Skin epidermis (tissue), 12 donors: Measurements from ENCODE around the gene SNCA.

Experiments used
- H3K27ac ChIP-seq, 21 experiments: fragments of 200-600 bp; sonication (generic) in 11 of 21; one replicate each; pipeline ENCODE4 v1.5.0; 2020; ENCODE audit warnings: mild to moderate bottlenecking in 3 of 21, inconsistent platforms in 2 of 21, moderate library complexity in 2 of 21
- H3K4me3 ChIP-seq, 7 experiments: fragments of 200-600 bp; sonication (generic) in 2 of 7; one replicate each; pipeline ENCODE4 v1.5.0; 2020; ENCODE audit warnings: inconsistent platforms in 2 of 7, mild to moderate bottlenecking in 2 of 7, moderate library complexity in 1 of 7

The SNCA gene

DNA sequence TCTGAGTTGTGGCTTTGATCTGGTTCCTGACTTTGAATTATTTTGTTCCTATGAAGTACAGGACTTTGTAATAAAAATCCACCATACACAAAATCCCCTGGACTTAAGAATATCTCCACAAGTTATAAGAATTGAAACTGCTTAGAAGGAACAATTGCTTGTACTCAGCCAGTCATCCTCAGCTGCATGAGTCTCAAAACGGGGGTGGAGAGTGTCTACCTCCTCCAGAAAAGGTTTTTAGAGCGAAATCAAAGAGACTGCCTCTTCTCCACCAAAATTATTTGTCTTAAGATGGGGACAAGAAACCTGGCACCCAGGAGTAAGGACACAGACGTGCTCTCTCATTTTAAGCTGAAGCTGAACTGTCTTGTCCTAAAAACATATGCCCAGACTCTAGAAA is 74.7 kb downstream of the SNCA start:
- Histone ChIP-seq H3K4me3 (no peak overlapping the region), H3K27ac (no peak overlapping the region)

DNA sequence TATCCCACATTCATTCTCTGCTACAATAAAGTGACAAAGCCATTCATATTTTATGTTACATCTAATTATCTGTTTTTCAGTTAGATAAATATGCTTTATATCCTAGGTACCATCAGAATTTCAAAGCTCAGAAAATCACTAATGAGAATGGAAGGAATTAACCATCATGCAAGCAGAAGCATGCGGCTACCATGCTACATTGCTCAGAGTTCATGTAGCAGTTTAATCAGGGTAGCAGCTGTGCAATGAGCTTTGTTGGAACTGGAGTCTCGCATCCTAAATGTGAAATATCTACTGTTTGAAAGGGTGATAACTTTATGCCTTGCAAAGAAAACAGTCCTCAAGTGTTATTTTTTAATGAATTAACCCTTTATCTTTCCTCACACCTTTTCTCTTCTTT is 77.5 kb downstream of the SNCA start:
- no peak overlapping the region for H3K27ac ChIP-seq

DNA sequence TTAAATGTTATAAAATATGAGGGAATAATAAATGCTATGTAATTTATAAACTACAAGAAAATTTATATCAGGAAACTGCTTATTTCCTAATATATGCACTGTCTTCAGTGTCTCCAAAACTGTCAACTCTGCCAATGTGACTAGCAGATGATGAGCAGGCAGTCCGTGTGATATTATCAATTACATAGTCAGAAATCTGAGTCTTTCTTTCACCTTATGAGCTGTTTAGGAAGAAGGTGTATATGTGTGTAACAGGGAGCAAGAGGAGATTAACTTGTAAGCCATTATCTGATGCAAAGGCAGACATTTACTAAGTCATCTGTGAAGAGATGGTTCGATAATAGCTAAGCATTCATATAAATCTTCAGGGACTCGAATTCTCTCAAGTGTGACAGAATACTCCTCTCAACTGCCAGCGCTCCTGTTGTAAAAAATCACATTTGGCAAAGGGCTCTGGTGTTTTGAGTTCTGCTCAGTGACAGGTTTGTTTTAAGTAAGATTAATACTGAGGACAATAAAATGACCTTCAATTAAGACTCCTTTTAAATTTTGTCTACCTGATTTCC is 79.7 kb downstream of the SNCA start:
- Histone ChIP-seq H3K4me3 (no peak overlapping the region), H3K27ac (peak overlapping the region in 1 of 21 experiments; percentile 6)

More for the DNA sequence above, 77.5 kb downstream of the SNCA start:
- no peak overlapping the region for H3K4me3 ChIP-seq

DNA sequence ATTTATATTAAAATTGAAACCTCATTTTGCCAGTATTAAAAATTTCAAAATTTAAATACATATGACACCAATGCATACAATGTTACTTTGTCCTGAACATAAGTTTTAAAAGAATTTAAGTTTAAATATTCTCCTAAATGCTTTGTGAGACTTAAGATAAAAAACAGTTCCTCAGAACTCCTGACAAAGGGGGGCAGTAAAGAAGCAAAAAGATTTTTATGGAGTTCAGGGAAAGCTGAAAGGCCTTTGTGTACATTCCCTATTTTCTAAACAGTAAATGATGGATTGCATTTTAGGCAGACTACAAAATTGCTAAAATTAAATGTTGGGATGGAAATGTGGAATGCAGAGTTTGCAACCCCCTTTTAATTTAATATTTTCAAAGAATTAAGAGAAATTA is 81.7 kb downstream of the SNCA start:
- Histone ChIP-seq H3K4me3 (no peak overlapping the region), H3K27ac (no peak overlapping the region)

DNA sequence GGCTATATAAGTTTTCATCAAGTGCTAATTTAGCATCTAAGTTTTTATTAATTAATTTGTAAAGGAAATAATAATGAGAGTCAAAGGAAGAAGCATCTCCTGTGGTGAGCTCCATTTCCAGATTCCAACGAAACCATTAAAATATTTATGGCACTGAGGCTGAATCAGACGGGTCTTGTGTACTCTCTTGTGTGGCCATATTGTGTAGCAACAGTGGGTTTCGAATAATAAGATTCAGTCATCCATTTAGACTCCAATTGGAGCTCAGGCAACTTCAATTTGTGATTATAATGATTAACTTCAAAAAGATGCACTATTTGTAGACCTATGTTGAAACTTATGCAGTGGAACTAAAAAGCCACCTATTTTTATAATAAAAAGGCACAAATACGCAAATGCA is 82.4 kb downstream of the SNCA start:
- H3K4me3 ChIP-seq = no peak overlapping the region
- peak overlapping the region in 1 of 21 experiments; percentile 47 for H3K27ac ChIP-seq

DNA sequence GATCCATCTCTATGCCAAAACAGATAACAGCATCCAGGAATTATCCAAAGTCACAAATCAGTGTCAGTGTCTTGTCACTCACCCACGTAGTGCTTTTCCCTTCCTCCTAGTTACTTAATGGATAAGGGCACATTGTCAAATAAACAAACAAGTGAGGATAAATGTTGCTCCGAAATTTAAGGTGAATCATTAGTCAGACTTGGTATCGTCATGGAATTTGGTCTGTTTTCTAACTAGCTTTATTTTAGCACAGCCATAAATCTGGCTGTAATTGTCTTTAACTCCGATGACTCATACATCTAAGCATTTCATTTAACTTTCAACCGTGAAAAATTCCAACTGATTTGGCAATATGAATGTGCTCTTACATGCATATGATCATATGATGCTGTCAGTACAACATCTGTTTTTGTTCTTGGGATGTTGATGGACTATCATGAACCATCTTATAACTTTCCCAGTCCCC is 83.3 kb downstream of the SNCA start:
- peak overlapping the region in 18 of 21 experiments; percentile 6 to 78 (median 56) for H3K27ac ChIP-seq
- no peak overlapping the region for H3K4me3 ChIP-seq

DNA sequence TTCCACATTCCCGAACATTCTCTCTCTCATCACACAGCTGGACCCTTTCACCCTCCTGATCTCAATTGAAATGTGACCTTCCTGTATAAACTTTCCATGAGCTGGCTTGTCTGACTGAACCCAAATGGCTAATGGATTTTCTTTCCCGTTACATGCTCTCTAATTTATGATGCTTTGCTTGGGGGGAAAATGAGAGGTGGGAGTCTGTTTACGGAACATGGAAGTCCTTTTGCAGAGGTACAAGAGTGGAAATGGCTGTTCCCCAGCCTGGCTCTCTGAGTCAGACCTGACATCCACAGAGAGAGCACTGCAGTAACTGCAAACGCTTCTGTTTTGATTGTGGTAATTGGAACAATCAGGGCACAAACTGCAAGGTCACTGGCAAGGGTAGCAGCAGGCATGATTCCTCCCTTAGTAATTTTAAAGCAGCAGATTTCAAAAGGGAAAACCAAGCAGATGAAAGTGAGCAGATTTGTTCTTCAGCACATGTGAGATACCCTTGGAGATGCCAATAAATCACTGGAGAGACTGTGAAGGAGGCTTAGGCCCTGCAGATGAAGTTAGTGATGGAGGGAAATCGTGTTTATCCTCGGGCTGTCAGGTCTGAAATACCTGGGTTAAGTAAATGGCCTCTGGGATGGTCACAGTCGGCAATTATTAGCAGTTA is 83.9 kb downstream of the SNCA start:
- Histone ChIP-seq H3K27ac (peak overlapping the region in 18 of 21 experiments; percentile 6 to 78 (median 56)), H3K4me3 (no peak overlapping the region)

DNA sequence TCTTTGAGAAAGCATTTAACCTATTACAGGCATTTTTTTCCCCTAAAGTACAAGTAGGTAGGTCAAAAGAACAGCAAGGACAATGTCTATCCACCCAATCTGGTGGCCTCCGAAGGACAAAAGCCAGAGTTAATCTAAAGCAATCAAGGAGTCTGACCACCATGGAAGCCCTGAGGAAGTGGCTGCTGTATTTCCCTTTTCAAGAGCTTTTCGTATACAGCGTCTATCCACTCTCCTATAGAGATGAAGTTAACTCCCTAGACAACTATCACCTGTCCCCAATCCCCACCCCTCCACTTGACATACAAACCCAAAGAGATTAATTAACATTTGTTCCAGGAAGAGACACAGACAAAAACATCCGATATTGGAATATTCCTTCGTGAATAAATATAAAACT is 85.5 kb downstream of the SNCA start:
- Histone ChIP-seq H3K27ac (peak overlapping the region in 1 of 21 experiments; percentile 11), H3K4me3 (no peak overlapping the region)

DNA sequence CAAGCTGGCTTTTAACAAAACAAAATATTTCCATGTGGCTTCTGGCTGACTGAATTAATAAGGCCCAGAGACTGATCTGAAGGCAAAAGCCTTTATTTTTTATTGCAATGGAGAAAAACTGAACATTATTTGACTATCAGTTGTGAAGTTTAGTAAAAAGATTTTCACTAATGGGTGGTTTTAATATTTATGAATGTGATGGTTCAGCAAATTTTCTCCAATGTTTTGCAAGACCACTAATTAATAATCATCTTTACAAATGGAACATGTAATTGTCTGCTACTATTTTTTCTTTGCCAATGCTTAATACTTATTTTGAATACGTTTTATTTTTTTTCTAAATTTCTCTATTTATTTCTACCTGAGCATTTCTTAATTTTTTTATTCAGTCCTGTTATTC is 90.6 kb downstream of the SNCA start:
- no peak overlapping the region for H3K27ac ChIP-seq

DNA sequence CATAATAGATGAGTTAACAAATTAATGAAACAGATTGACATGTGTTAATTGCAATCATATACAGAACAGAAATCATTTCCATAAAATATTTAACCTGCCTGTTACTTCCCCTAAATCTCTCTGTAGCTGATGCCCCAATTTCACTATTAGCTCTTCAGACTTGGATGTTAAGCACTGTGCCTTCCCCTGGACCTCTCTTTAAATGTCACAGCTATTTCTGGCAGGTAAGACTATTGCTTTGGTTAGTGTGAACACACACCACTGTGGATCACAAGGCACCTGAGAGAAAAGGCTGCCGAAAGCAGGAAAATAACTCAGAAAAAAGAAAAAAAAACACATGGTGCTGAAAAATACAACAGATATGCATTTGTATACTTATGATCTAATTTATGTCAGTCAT is 91.3 kb downstream of the SNCA start:
- Histone ChIP-seq H3K4me3 (no peak overlapping the region), H3K27ac (no peak overlapping the region)

More for the DNA sequence above, 90.6 kb downstream of the SNCA start:
- no peak overlapping the region for H3K4me3 ChIP-seq

DNA sequence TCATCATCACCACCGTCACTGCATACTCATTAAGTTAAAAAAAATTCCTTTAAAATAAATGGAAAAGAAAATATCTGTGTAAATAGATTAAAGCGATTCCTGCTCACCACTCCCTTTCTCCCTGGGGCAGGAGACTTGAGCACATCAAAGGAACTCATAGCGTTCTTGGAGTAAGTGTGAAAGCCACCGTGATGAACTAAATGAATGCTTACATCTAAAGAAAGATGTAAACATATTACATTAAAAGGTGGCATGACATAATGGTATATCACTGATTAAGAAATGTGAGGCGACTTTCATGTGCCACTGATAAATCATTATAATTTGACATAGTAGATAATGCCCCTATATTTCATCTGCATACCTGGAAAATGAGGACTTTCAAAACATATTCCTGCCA is 92.0 kb downstream of the SNCA start:
- no peak overlapping the region for H3K27ac ChIP-seq
- H3K4me3 ChIP-seq = no peak overlapping the region

DNA sequence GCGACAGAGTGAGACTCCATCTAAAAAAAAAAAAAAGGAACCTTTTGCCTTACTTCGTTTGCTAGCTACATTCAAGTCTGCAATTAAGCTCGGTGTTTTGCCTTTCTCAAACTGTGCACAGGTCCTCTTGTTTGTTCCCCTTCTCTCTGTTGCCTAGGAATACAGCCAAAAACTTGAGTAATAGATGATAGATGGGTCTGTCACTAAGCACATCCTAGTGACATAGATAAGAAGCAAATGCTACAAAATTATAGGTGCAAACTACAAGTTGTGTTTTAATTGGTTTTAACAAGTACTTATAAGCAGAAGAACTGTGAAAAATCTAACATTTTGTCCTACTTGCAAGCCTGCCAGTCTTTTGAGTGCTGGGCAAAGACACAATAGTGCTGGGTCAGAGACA is 95.2 kb downstream of the SNCA start:
- H3K27ac ChIP-seq = no peak overlapping the region
- no peak overlapping the region for H3K4me3 ChIP-seq

DNA sequence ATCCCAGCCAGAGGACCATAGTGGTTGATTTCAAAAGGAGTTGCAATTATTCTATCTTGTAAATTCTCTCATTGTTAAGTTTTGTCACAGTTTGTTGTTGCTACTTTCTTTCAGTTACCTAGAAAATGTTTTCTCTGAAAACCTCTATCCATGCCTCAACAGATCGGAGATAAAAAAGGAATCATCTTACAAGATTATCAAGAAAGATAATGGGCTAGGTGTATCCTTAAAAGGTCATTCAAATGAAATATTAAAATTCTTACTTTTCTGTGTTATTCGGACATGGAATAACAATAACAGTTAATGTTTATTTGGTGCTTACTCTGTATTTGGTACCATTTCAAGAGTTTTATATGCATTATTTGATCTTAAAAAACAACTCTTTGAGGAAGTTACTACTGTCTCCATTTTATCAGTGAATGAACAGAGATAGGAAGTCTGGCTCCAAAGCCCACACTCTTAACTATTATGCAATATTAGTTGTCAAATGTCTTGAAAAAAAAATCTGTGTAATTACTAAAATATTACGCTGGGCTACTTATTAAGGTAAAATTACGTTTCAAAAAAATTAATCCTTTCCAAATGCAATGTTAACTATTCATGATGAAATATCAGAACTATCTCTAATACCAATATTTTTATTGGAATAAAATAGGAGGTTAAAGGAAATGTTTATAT is 97.5 kb downstream of the SNCA start:
- H3K4me3 ChIP-seq = no peak overlapping the region
- no peak overlapping the region for H3K27ac ChIP-seq

DNA sequence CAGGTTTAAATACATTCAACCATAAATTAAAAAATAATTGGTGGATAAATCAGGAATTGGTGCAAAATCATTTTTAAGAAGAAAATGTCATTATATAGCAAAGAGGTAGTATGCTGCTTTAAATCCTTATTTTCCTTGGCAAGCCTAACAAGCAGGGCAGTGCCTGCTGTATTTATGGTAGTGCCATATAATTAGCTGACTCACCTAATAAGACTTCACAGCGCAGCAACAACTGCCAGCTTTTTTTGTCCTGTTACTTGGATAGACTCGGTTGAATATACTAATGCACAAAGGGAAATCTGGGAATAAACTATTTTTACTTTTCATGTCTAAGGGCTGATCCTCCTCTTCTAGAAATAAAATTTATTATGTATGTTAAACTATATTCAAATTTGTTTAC is 99.1 kb downstream of the SNCA start:
- Histone ChIP-seq H3K4me3 (no peak overlapping the region), H3K27ac (no peak overlapping the region)

DNA sequence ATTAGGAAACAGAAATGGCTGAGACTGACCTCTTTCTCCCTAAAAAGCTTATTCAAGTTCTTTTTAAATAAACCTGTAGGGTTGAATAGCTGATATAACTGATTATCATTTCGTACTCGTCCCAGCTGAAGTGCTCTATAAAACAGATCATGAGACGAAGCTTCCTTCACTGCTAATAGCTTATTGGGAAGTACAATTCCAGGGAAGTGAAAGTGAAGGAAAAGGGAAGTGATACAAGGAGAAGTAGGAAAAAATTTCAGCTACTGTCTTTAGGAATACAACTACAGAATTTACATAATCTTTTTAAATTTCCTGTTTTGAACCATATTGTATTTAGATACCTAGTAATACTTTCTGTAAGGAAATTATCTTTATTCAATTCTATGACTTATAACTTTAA is 103.0 kb downstream of the SNCA start:
- H3K27ac ChIP-seq = no peak overlapping the region
- no peak overlapping the region for H3K4me3 ChIP-seq

DNA sequence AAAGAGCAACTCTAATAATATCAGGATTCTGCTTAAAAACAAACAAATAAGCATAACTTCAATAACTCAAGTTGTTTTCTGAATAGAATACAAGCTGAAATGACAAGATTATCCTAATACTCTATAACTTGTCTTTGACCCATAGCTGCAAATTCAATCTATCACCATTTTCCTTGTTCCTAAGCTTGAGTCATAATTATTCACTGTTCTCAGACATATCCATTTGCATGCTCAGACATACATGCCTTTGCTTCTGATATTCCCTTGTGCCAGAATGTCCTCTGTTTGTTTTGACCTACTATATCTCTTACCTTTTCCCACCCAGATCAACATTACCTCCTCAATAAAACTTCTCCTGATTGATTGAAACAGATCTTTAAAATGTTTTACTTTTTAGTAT is 109.7 kb downstream of the SNCA start:
- no peak overlapping the region for H3K27ac ChIP-seq
- H3K4me3 ChIP-seq = no peak overlapping the region

DNA sequence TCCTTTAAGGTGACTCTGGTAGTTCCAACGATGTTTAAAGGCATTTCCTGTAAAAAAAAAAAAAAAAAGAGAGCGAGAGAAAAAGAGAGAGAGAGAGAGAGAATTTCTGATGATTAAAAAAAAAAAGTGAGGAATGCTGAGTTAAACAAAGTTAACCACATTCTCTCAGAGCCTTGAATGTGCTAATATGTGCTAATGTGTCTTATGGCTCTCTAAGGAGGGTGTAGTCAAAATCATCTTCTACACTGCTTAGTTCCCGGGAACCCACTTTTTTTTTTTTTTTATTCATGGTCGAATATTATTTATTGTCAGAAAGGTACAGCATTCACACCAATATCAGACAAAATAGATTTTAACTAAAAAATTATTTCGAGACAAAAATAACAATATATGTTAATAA is 111.7 kb downstream of the SNCA start:
- no peak overlapping the region for H3K27ac ChIP-seq
- no peak overlapping the region for H3K4me3 ChIP-seq

DNA sequence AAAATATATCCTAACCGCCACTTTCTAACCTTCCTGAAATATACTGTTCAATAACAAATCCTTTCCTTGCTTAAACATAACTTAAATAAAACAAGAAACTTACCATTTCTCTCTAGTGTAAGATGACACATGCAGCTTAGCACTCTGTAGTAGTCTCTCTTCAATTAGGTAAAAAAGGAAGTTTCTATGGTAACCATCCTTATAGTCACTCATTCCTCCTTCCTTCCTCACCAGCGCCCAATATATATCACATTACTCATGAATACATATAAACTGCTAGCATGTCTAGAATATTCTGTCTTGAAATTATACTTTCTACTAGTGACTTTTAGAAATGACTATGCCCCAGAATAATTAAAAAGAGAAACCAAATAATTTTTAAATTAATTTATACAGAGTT is 112.2 kb downstream of the SNCA start:
- Histone ChIP-seq H3K27ac (no peak overlapping the region), H3K4me3 (no peak overlapping the region)

DNA sequence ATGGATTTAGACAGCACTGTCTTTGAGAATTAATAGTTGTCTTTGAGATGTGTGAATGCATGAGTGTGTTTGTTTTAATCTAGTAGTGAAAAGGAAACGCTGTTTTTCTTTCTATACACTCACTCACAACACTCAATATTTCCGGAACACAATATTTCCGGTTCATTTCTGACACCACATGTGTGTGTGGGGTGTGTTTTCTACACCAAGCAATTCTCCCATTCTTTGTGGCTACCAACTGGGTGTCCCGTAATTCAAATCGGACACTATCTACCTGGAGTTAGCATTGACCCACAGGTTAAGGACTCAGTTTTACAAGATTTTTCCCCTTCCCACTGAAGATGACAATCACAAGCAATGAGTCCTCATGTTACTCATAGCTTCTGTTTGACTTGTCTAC is 113.9 kb downstream of the SNCA start:
- Histone ChIP-seq H3K27ac (no peak overlapping the region), H3K4me3 (no peak overlapping the region)

DNA sequence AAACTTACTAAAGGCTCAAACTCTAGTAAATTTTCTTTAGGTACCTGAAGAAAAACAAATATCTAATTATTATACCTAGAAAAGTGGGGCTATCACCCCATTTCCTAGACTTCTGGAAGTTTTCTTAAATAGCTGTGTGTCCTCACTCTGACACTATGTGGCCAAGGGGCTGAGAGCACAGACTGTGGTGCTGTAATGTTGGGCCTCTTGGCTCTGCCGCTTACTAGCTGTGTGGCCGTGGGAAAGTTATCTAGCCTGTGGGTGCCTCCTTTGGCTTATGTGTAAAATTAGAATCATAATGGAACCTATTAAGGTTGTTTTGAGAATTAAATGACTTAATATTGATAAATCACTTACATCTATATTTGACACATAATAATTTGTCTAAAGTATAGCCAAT is 114.4 kb downstream of the SNCA start:
- Histone ChIP-seq H3K27ac (no peak overlapping the region), H3K4me3 (no peak overlapping the region)

DNA sequence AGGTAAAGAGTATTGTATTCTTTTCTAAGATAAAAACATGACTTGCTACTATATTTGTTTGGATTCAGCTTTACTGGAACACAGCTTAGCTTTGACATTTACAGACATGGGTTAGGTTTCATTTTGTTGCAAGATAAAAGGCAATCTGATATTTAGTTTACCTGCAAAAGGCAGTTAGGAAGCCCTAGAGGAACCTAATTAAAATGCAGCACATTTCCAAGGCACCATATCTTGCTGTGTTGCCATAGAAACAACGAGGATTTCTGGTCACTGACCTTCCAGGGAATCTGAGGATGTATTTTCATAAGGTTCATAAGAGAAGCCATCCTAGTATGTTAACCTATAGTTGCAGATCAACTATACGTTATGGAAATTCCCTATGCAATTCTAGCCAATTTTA is 116.0 kb downstream of the SNCA start:
- H3K4me3 ChIP-seq = no peak overlapping the region
- H3K27ac ChIP-seq = no peak overlapping the region
